HepG2 (cell line): ENCODE results near the gene PBX4. TPM values are rescaled to one million over a fixed set of nuclear protein-coding genes. Genes with fewer than 3 reads are reported as not detected.

Source experiments
- ATAC-seq: fragments of 200-7000 bp; cut with Tn5 transposase; 3 replicates; pipeline ENCODE4 v1.9.1; 2020; ENCODE audit warnings: mild to moderate bottlenecking, moderate library complexity
- BruUV-seq: library from RNA; stranded (reverse); fragments of 400-500 nt; replicated peaks from 2 replicates; lab custom pipeline; 2021; lab: Mats Ljungman, UMichigan
- CTCF ChIA-PET: fragments of 300-600 bp; formaldehyde crosslinking; extraction: SDS; loops from one replicate; lab custom pipeline; 2021; ENCODE audit warnings: low total read pairs, inconsistent platforms, low intra/inter-chr PET ratio; lab: Yijun Ruan, JAX
- POLR2A ChIA-PET: fragments of 350-600 bp; sonication (Branson Sonifier 250); formaldehyde crosslinking; loops from one replicate; lab custom pipeline; 2020; ENCODE audit warnings: antibody characterized with exemption, inconsistent platforms; lab: Yijun Ruan, JAX
- DNase-seq: peaks from one replicate; pipeline ENCODE4 v3.0.0-alpha.2; 2015; ENCODE audit warnings: low spot score
- FAIRE-seq: peaks from 3 replicates; lab custom pipeline; 2011; peaks lifted over from hg19 to GRCh38; lab: Jason Lieb, UNC
- H2AFZ ChIP-seq: one replicate; pipeline ENCODE4 v1.6.1; 2011; ENCODE audit warnings: low read length, inconsistent platforms
- H3K27ac ChIP-seq: fragments of 300-600 bp; 3 replicates; pipeline ENCODE4 v1.8.0; 2011; ENCODE audit warnings: mixed run types, mild to moderate bottlenecking, mixed read lengths, low read length, inconsistent platforms; ENCODE audit not compliant: insufficient read depth; ENCODE audit errors: extremely low read length
- H3K27me3 ChIP-seq, 2 experiments: fragments of 200-600 bp in 1 of 2; 2 replicates in 1 of 2; 3 replicates in 1 of 2; pipeline versions ENCODE4 v1.6.0 to v1.8.0; 2011; ENCODE audit warnings: low read length in 2 of 2, mild to moderate bottlenecking in 2 of 2, moderate library complexity in 2 of 2, inconsistent platforms in 1 of 2; ENCODE audit not compliant: insufficient read depth in 2 of 2, control insufficient read depth in 1 of 2
- H3K36me3 ChIP-seq, 2 experiments: fragments of 200-600 bp in 1 of 2; replicated peaks in 1 of 2; 2 replicates in 1 of 2; 3 replicates in 1 of 2; pipeline versions ENCODE4 v1.5.1 to v1.8.0; 2011; ENCODE audit warnings: low read length in 2 of 2, inconsistent platforms in 1 of 2; ENCODE audit not compliant: insufficient read depth in 2 of 2, control insufficient read depth in 1 of 2
- H3K4me1 ChIP-seq: 2 replicates; pipeline ENCODE4 v1.5.1; 2012; ENCODE audit warnings: low read length, inconsistent platforms; ENCODE audit not compliant: insufficient read depth
- H3K4me2 ChIP-seq: 2 replicates; pipeline ENCODE4 v1.6.0; 2011; ENCODE audit warnings: low read depth, low read length, inconsistent platforms
- H3K4me3 ChIP-seq, 3 experiments: fragments of 200-600 bp in 1 of 3; sonication (generic), shearing (Covaris generic) in 1 of 3; replicated peaks in 1 of 3; 2 replicates each; pipeline ENCODE4 v1.5.1; 2011 to 2016; ENCODE audit warnings: low read length in 3 of 3, inconsistent platforms in 2 of 3, low read depth in 2 of 3, mild to moderate bottlenecking in 2 of 3, control low read depth in 1 of 3, mixed read lengths in 1 of 3; ENCODE audit not compliant: insufficient read depth in 1 of 3
- H3K79me2 ChIP-seq: one replicate; pipeline ENCODE4 v1.6.1; 2011; ENCODE audit warnings: low read length, inconsistent platforms; ENCODE audit not compliant: insufficient read depth
- H3K9ac ChIP-seq: 2 replicates; pipeline ENCODE4 v1.6.0; 2011; ENCODE audit warnings: mild to moderate bottlenecking, low read depth, low read length, inconsistent platforms; ENCODE audit not compliant: insufficient read depth
- H3K9me3 ChIP-seq: 2 replicates; pipeline ENCODE4 v1.5.1; 2012; ENCODE audit warnings: mild to moderate bottlenecking, low read length
- H4K20me1 ChIP-seq: 2 replicates; pipeline ENCODE4 v1.6.0; 2011; ENCODE audit warnings: inconsistent platforms, mild to moderate bottlenecking, low read length, moderate library complexity; ENCODE audit not compliant: insufficient read depth
- BRCA1 ChIP-seq: sonication (generic); formaldehyde crosslinking; IDR thresholded peaks from 2 replicates; pipeline ENCODE4 v1.4.0; 2020; ENCODE audit warnings: missing genetic modification reagents
- BRD4 ChIP-seq: sonication (generic); formaldehyde crosslinking; IDR thresholded peaks from 2 replicates; pipeline ENCODE4 v1.4.0; 2020; ENCODE audit warnings: missing genetic modification reagents
- FLYWCH1 ChIP-seq: sonication (generic); formaldehyde crosslinking; IDR thresholded peaks from 2 replicates; pipeline ENCODE4 v1.8.1; 2023; ENCODE audit warnings: mild to moderate bottlenecking, missing genetic modification reagents
- FOSL1 ChIP-seq: sonication (generic); formaldehyde crosslinking; IDR thresholded peaks from 2 replicates; pipeline ENCODE4 v1.9.0; 2021; ENCODE audit warnings: missing genetic modification reagents, borderline replicate concordance
- KMT2B ChIP-seq: IDR thresholded peaks from 2 replicates; pipeline ENCODE4 v1.6.1; 2016; ENCODE audit warnings: missing genetic modification reagents, missing compliant biosample characterization
- MAF1 ChIP-seq: sonication (generic); formaldehyde crosslinking; IDR thresholded peaks from 2 replicates; pipeline ENCODE4 v1.5.0; 2020; ENCODE audit warnings: missing genetic modification reagents, borderline replicate concordance
- NFYC ChIP-seq: IDR thresholded peaks from 2 replicates; pipeline ENCODE4 v1.6.1; 2016; ENCODE audit warnings: missing genetic modification reagents, missing compliant biosample characterization
- PRMT3 ChIP-seq: sonication (generic); formaldehyde crosslinking; IDR thresholded peaks from 2 replicates; pipeline ENCODE4 v1.8.1; 2022; ENCODE audit warnings: low read depth, mild to moderate bottlenecking, moderate library complexity, missing genetic modification reagents, borderline replicate concordance
- SCMH1 ChIP-seq: sonication (generic); formaldehyde crosslinking; IDR thresholded peaks from 2 replicates; pipeline ENCODE4 v1.9.0; 2021; ENCODE audit warnings: missing genetic modification reagents, mild to moderate bottlenecking, borderline replicate concordance
- TEAD3 ChIP-seq: optimal IDR thresholded peaks from 2 replicates; pipeline ENCODE3; 2016; ENCODE audit warnings: borderline replicate concordance
- ZNF101 ChIP-seq: sonication (generic); formaldehyde crosslinking; IDR thresholded peaks from 2 replicates; pipeline ENCODE4 v1.4.0; 2020; ENCODE audit warnings: mild to moderate bottlenecking, low read depth, missing genetic modification reagents, borderline replicate concordance
- ZNF335 ChIP-seq: sonication (generic); formaldehyde crosslinking; IDR thresholded peaks from 2 replicates; pipeline ENCODE4 v1.4.0; 2020; ENCODE audit warnings: missing genetic modification reagents
- ZNF354B ChIP-seq: sonication (generic); formaldehyde crosslinking; IDR thresholded peaks from 2 replicates; pipeline ENCODE4 v1.8.0; 2022; ENCODE audit warnings: mild to moderate bottlenecking, missing genetic modification reagents
- WGBS: methylation state at CpG from one replicate; pipeline ENCODE4 v1.1.6; 2017; ENCODE audit warnings: low lambda C conversion rate; 5-methylcytosine and 5-hydroxymethylcytosine counted together
- in situ Hi-C: cut with HindIII; loops from 2 replicates; pipeline ENCODE4 v1.10.0; 2017; ENCODE audit warnings: low pct_unique_long_range_greater_than_20kb; ENCODE audit not compliant: extremely low pct_ligation_motif_present
- intact Hi-C: fragments of 100-400 bp; cut with micrococcal nuclease; formaldehyde crosslinking; loops from one replicate; pipeline ENCODE4 v1.10.0; 2022; ENCODE audit not compliant: unreplicated experiment
- polyA plus RNA-seq, 8 experiments: library from polyadenylated mRNA; depleted of rRNA in 3 of 8; stranded (reverse) in 7 of 8; unstranded in 1 of 8; fragments of >200 nt; fragmentation: Illumina TruSeq in 4 of 8; extraction: Trizol in 4 of 8; gene quantifications; 2 replicates each; pipeline versions ENCODE4 v1.2.1 to v1.2.3, GENCODE V29; 2011 to 2016; ENCODE audit warnings: low read depth in 4 of 8, missing spikeins in 1 of 8, mixed read lengths in 1 of 8; ENCODE audit not compliant: insufficient read depth in 1 of 8
- total RNA-seq, 5 experiments: library from RNA; depleted of rRNA; stranded (reverse); fragments of >200 nt; fragmentation: Illumina TruSeq; extraction: Trizol; gene quantifications; 2 replicates each; pipeline ENCODE4 v1.2.3, GENCODE V29; 2016; ENCODE audit warnings: low read depth in 1 of 5
- TF ChIP-seq, protein P1 (sequence below): sonication (generic); formaldehyde crosslinking; conservative IDR thresholded peaks from 2 replicates; pipeline ENCODE4 v1.8.0; 2022; ENCODE audit warnings: mild to moderate bottlenecking, moderate library complexity, missing genetic modification reagents
- TF ChIP-seq, protein P2 (sequence below): sonication (generic); formaldehyde crosslinking; IDR thresholded peaks from 2 replicates; pipeline ENCODE4 v1.5.0; 2020; ENCODE audit warnings: mild to moderate bottlenecking, missing genetic modification reagents
- TF ChIP-seq, protein P3 (sequence below): sonication (generic); formaldehyde crosslinking; IDR thresholded peaks from 2 replicates; pipeline ENCODE4 v1.5.0; 2020; ENCODE audit warnings: missing genetic modification reagents, mild to moderate bottlenecking, borderline replicate concordance

The PBX4 gene
- total and polyA plus RNA-seq, 2 of the 13 experiments (the other 11 are each of a cell fraction or from before 2014, with no cell fraction given) = not detected

- H3K79me2 ChIP-seq = no peaks in the 10 kb centered on the region
- no peak overlapping the region for H3K4me2 ChIP-seq
- peaks cover 0 to 6% of the 10 kb centered on the region in 2 experiments; a peak in 3 of 5 replicates for H3K27me3 ChIP-seq
- TF ChIP-seq ZNF354B (CRISPR knock-in tag) = no peak
- TF ChIP-seq TEAD3 (CRISPR knock-in tag) = no peak
- no peak for TF ChIP-seq ZNF335
- no peak for TF ChIP-seq SCMH1 (CRISPR knock-in tag)
- TF ChIP-seq FLYWCH1 (CRISPR knock-in tag) = no peak
- TF ChIP-seq, protein P1, sequence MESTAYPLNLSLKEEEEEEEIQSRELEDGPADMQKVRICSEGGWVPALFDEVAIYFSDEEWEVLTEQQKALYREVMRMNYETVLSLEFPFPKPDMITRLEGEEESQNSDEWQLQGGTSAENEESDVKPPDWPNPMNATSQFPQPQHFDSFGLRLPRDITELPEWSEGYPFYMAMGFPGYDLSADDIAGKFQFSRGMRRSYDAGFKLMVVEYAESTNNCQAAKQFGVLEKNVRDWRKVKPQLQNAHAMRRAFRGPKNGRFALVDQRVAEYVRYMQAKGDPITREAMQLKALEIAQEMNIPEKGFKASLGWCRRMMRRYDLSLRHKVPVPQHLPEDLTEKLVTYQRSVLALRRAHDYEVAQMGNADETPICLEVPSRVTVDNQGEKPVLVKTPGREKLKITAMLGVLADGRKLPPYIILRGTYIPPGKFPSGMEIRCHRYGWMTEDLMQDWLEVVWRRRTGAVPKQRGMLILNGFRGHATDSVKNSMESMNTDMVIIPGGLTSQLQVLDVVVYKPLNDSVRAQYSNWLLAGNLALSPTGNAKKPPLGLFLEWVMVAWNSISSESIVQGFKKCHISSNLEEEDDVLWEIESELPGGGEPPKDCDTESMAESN (CRISPR knock-in tag) = no peak
- no peak for TF ChIP-seq PRMT3
- TF ChIP-seq BRCA1 = no peak
- TF ChIP-seq ZNF101 (CRISPR knock-in tag) = no peak
- TF ChIP-seq, protein P2, sequence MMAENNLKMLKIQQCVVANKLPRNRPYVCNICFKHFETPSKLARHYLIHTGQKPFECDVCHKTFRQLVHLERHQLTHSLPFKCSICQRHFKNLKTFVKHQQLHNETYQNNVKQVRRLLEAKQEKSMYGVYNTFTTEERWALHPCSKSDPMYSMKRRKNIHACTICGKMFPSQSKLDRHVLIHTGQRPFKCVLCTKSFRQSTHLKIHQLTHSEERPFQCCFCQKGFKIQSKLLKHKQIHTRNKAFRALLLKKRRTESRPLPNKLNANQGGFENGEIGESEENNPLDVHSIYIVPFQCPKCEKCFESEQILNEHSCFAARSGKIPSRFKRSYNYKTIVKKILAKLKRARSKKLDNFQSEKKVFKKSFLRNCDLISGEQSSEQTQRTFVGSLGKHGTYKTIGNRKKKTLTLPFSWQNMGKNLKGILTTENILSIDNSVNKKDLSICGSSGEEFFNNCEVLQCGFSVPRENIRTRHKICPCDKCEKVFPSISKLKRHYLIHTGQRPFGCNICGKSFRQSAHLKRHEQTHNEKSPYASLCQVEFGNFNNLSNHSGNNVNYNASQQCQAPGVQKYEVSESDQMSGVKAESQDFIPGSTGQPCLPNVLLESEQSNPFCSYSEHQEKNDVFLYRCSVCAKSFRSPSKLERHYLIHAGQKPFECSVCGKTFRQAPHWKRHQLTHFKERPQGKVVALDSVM = no peak
- TF ChIP-seq FOSL1 = no peak
- TF ChIP-seq KMT2B (CRISPR knock-in tag) = no peak
- TF ChIP-seq BRD4 (CRISPR knock-in tag) = no peak
- TF ChIP-seq NFYC (CRISPR knock-in tag) = no peak
- no peak for TF ChIP-seq MAF1
- TF ChIP-seq, protein P3, sequence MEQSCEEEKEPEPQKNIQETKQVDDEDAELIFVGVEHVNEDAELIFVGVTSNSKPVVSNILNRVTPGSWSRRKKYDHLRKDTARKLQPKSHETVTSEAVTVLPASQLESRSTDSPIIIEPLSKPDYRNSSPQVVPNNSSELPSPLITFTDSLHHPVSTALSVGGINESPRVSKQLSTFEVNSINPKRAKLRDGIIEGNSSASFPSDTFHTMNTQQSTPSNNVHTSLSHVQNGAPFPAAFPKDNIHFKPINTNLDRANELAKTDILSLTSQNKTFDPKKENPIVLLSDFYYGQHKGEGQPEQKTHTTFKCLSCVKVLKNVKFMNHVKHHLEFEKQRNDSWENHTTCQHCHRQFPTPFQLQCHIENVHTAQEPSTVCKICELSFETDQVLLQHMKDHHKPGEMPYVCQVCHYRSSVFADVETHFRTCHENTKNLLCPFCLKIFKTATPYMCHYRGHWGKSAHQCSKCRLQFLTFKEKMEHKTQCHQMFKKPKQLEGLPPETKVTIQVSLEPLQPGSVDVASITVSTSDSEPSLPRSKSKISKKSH = no peak
- FAIRE-seq (no peak), ATAC-seq (no peak), DNase-seq (no peak)
- 57% methylated on average over 21 of the region's 25 CpGs for WGBS
- no peaks in the 10 kb centered on the region for H3K4me1 ChIP-seq
- H2AFZ ChIP-seq = no peak overlapping the region
- no peaks in the 10 kb centered on the region for H3K9me3 ChIP-seq
- no peak overlapping the region for H3K27ac ChIP-seq
- no peaks in the 10 kb centered on the region for H3K36me3 ChIP-seq
- intact Hi-C loops = no loop called here
- no peaks in the 10 kb centered on the region for H4K20me1 ChIP-seq
- no peak overlapping the region for H3K9ac ChIP-seq
- no peak overlapping the region for H3K4me3 ChIP-seq
- ChIA-PET CTCF (no interaction called here), POLR2A (no interaction called here)
- no TSS peak for BruUV-seq
- in situ Hi-C loops = no loop called here
Measured at GRCh38 chr19:19579533-19580361, 38.7 kb downstream of the PBX4 start.
